Measurements from ENCODE around the gene SARDH.

- TF ChIP-seq POLR2AphosphoS5 (IDR thresholded peaks at IDR 0.05; ENCODE audit: insufficient read depth, low read depth, low read length) (no peak), JUN (IDR thresholded peaks at IDR 0.05; ENCODE audit: borderline replicate concordance, insufficient read depth, insufficient read length, low read depth) (no peak), EZH2 (IDR thresholded peaks at IDR 0.05; ENCODE audit: borderline replicate concordance, low read depth, low read length, severe bottlenecking) (no peak), POLR2A (IDR thresholded peaks at IDR 0.05; ENCODE audit: low read depth, low read length) (no peak), GATA2 (IDR thresholded peaks at IDR 0.05; ENCODE audit: insufficient read depth, insufficient read length, low read depth, low read length) (no peak), MYC (IDR thresholded peaks at IDR 0.05; ENCODE audit: low read depth, low read length) (no peak), FOS (IDR thresholded peaks at IDR 0.05; ENCODE audit: borderline replicate concordance, insufficient read depth, low read length) (no peak)
- TF ChIP-seq, protein P1, sequence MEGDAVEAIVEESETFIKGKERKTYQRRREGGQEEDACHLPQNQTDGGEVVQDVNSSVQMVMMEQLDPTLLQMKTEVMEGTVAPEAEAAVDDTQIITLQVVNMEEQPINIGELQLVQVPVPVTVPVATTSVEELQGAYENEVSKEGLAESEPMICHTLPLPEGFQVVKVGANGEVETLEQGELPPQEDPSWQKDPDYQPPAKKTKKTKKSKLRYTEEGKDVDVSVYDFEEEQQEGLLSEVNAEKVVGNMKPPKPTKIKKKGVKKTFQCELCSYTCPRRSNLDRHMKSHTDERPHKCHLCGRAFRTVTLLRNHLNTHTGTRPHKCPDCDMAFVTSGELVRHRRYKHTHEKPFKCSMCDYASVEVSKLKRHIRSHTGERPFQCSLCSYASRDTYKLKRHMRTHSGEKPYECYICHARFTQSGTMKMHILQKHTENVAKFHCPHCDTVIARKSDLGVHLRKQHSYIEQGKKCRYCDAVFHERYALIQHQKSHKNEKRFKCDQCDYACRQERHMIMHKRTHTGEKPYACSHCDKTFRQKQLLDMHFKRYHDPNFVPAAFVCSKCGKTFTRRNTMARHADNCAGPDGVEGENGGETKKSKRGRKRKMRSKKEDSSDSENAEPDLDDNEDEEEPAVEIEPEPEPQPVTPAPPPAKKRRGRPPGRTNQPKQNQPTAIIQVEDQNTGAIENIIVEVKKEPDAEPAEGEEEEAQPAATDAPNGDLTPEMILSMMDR (IDR thresholded peaks at IDR 0.05; ENCODE audit: extremely low read depth in 1 of 2, insufficient read depth in 1 of 2, low read depth in 1 of 2, low read length in 2 of 2): no peak
- TF ChIP-seq, protein P2, sequence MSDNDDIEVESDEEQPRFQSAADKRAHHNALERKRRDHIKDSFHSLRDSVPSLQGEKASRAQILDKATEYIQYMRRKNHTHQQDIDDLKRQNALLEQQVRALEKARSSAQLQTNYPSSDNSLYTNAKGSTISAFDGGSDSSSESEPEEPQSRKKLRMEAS (IDR thresholded peaks at IDR 0.05; ENCODE audit: insufficient read depth, insufficient read length): no peak
These were observed 33.4 kb downstream of the SARDH start for GRCh38 chr9:133704711-133705181.
